ENCODE measurements around the gene PRKN. TPM values are rescaled to one million over a fixed set of nuclear protein-coding genes. Genes with fewer than 3 reads are reported as not detected.
A peak's percentile ranks its signal among the peaks of the same experiment; 100 is the strongest.

Gene PRKN
- total RNA-seq, 1 donor from 2014 or later, result 5.7 TPM

GRCh38 chr6:161837449-161837735 is 890.2 kb downstream of the PRKN start:
- Mint-ChIP-seq H3K27ac (ENCODE audit: unreplicated experiment) (peak overlapping the region; percentile 59), H3K27me3 (ENCODE audit: low read depth) (no peaks in the 10 kb centered on the region), H3K36me3 (ENCODE audit: low read depth) (no peaks in the 10 kb centered on the region), H3K4me1 (ENCODE audit: low read depth) (peaks cover 38% of the 10 kb centered on the region), H3K9me3 (ENCODE audit: low read depth) (no peaks in the 10 kb centered on the region), H3K4me3 (ENCODE audit: unreplicated experiment) (no peak overlapping the region)
- peak; percentile 2 for TF ChIP-seq CTCF (IDR thresholded peaks at IDR 0.05)
- no peak for DNase-seq (ENCODE audit: low spot score)

DNA sequence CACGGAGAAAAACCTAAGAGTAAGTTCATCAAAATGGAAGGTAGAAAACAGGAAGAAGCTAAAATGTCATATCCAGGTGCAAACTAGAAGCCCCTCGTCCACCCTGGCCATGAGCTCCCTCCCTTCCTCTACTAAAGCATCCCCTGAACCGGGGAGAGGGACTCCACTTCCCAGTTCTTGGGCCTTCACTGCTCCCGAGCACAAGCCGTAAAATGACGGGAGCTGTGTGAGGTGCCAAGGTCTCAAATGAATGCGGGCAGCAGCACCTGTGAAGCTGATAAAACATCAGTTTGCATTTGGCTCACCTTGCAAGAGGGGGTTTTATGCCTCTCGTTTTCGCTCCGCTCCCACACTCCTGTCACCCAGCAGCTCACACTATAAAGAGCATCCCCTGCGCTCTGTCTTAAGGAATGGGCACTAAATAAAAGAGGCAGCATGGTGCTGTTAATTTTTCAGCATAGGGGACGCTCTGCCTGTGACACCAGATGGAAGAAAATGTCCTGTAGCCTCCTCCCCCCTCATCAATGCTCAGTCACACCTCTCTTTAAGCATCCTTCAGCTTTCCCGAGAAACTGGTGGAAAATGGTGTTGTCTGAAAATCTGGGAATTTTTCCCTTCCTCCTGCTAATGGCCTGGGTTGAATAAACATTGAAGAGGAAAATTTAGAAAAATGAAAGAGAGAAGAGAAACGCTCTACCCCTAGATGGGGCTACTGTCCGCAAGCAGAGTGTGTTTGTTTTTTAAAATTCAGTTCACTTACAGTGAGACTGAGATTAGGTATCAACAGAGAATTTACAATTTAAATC is 890.7 kb downstream of the PRKN start:
- no peaks in the 10 kb centered on the region for H3K9me3 Mint-ChIP-seq (ENCODE audit: low read depth)
- TF ChIP-seq CTCF (IDR thresholded peaks at IDR 0.05), result peak; percentile 87
- DNase-seq (ENCODE audit: low spot score), result no peak
- H3K4me1 Mint-ChIP-seq (ENCODE audit: low read depth), result peaks cover 38% of the 10 kb centered on the region
- H3K27ac Mint-ChIP-seq (ENCODE audit: unreplicated experiment), result no peak overlapping the region
- H3K36me3 Mint-ChIP-seq (ENCODE audit: low read depth), result no peaks in the 10 kb centered on the region
- H3K27me3 Mint-ChIP-seq (ENCODE audit: low read depth), result no peaks in the 10 kb centered on the region
- no peak overlapping the region for H3K4me3 Mint-ChIP-seq (ENCODE audit: unreplicated experiment)

DNA sequence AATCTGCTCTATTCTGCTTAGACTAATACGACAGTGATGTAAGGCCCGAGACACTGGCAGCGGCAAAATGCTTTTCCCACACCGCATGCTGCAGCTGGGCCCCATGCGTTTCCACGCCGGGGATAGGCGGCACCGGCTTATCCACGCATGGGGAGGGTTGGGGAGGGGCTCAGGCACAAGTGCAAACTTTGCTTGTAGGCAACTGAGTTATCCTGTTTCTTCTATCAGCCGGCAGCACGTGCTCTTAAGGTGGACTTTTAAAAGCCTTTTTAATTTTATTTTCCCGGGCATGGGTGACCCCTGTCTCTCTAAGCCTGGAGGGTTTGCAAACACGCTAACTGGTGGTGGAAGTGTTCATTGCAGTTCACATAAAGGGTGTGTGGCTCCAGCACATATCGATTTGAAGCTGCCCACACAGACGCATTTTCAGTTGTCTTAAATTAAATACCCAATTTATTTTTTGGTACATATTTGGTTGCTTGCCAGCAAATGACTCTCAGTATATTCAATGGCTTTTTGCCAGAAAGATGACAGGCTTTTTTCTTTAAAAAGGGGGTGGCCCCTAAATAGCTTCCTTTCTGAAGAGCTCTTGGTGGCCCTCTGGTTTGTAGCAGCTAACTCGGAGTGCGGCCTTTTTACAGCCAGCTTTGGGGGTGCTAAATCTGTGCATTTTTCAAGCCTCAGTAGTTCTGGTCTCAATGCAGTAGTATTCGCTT is 891.9 kb downstream of the PRKN start:
- H3K27me3 Mint-ChIP-seq (ENCODE audit: low read depth), result no peaks in the 10 kb centered on the region
- H3K9me3 Mint-ChIP-seq (ENCODE audit: low read depth), result no peaks in the 10 kb centered on the region
- peak overlapping the region; percentile 0 for H3K4me3 Mint-ChIP-seq (ENCODE audit: unreplicated experiment)
- peak overlapping the region; percentile 43 for H3K27ac Mint-ChIP-seq (ENCODE audit: unreplicated experiment)
- H3K4me1 Mint-ChIP-seq (ENCODE audit: low read depth), result peaks cover 46% of the 10 kb centered on the region
- DNase-seq (ENCODE audit: low spot score), result no peak
- peak; percentile 41 for TF ChIP-seq CTCF (IDR thresholded peaks at IDR 0.05)
- H3K36me3 Mint-ChIP-seq (ENCODE audit: low read depth), result no peaks in the 10 kb centered on the region

DNA sequence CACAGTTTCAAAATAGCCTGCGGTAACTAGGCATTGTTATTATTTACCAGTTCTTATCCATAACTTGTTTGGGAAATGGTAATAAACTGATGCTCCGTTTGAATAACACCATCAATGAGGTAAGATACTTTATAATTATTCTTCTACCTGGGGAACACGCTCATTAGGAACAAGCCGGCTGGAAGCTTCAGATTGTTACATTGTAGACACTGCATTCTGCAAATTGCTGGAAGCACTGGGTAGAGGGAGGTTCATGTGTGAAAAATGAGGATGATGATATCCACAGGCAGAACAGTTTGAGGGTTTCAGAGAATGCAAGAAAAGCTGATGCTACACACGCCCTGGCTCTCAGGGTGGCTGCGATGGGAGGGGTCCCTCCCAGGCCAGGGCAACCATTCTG is 893.1 kb downstream of the PRKN start:
- peaks cover 48% of the 10 kb centered on the region for H3K4me1 Mint-ChIP-seq (ENCODE audit: low read depth)
- H3K27me3 Mint-ChIP-seq (ENCODE audit: low read depth), result no peaks in the 10 kb centered on the region
- no peak overlapping the region for H3K27ac Mint-ChIP-seq (ENCODE audit: unreplicated experiment)
- no peak overlapping the region for H3K4me3 Mint-ChIP-seq (ENCODE audit: unreplicated experiment)
- no peaks in the 10 kb centered on the region for H3K9me3 Mint-ChIP-seq (ENCODE audit: low read depth)
- H3K36me3 Mint-ChIP-seq (ENCODE audit: low read depth), result no peaks in the 10 kb centered on the region
- no peak for DNase-seq (ENCODE audit: low spot score)
- TF ChIP-seq CTCF (IDR thresholded peaks at IDR 0.05), result no peak

GRCh38 chr6:161833099-161833860 is 894.3 kb downstream of the PRKN start:
- Mint-ChIP-seq H3K27me3 (ENCODE audit: low read depth) (no peaks in the 10 kb centered on the region), H3K4me3 (ENCODE audit: unreplicated experiment) (no peak overlapping the region), H3K9me3 (ENCODE audit: low read depth) (no peaks in the 10 kb centered on the region), H3K27ac (ENCODE audit: unreplicated experiment) (no peak overlapping the region), H3K36me3 (ENCODE audit: low read depth) (no peaks in the 10 kb centered on the region), H3K4me1 (ENCODE audit: low read depth) (peaks cover 55% of the 10 kb centered on the region)
- DNase-seq (ENCODE audit: low spot score), result no peak
- no peak for TF ChIP-seq CTCF (IDR thresholded peaks at IDR 0.05)
